Activated T-helper 1 cell treated with anti-CD3 and anti-CD28 coated beads, Interleukin-12 subunit alpha, Interleukin-12 subunit beta, Interleukin-2, Interleukin-4 antibody, amounts not matched to agents 30 ng/mL and 10 ng/mL and 1 ng/mL, durations not matched to agents 14 hours and 24 hours and 36 hours (primary cell): ENCODE measurements around the gene PCDH19. TPM values are rescaled to one million over a fixed set of nuclear protein-coding genes. Genes with fewer than 3 reads are reported as not detected.

ENCODE experiments used
- DNase-seq: peaks from one replicate; pipeline ENCODE4 v3.0.0; 2021; ENCODE audit warnings: low spot score
- H3K27ac Mint-ChIP-seq: one replicate; pipeline ENCODE4 v1.8.0; 2021; ENCODE audit warnings: mild to moderate bottlenecking, mixed read lengths
- H3K27me3 Mint-ChIP-seq: one replicate; pipeline ENCODE4 v1.8.0; 2022; ENCODE audit warnings: mild to moderate bottlenecking, moderate library complexity, mixed read lengths; ENCODE audit not compliant: insufficient read depth
- H3K36me3 Mint-ChIP-seq: one replicate; pipeline ENCODE4 v1.8.0; 2021; ENCODE audit warnings: low read depth, mixed read lengths
- H3K4me1 Mint-ChIP-seq: one replicate; pipeline ENCODE4 v1.8.0; 2021; ENCODE audit warnings: low read depth, mixed read lengths
- H3K4me3 Mint-ChIP-seq: one replicate; pipeline ENCODE4 v1.8.0; 2021; ENCODE audit warnings: mild to moderate bottlenecking, moderate library complexity, mixed read lengths
- H3K9me3 Mint-ChIP-seq: one replicate; pipeline ENCODE4 v1.8.0; 2021; ENCODE audit warnings: mixed read lengths
- intact Hi-C: fragments of 100-400 bp; cut with micrococcal nuclease; formaldehyde crosslinking; loops from one replicate; pipeline ENCODE4 v1.15.1; 2024
- total RNA-seq: library from RNA; stranded (reverse); gene quantifications from 2 replicates; pipeline ENCODE4 v1.2.3, GENCODE V29; 2022

The PCDH19 gene
- total RNA-seq, 1 donor from 2014 or later: 0.03 TPM

- no peaks in the 10 kb centered on the region for H3K27me3 Mint-ChIP-seq
- H3K4me3 Mint-ChIP-seq: no peak overlapping the region
- H3K27ac Mint-ChIP-seq: no peak overlapping the region
- no peak for DNase-seq
- no peaks in the 10 kb centered on the region for H3K4me1 Mint-ChIP-seq
- H3K9me3 Mint-ChIP-seq: no peaks in the 10 kb centered on the region
- intact Hi-C loops: no loop called here
- H3K36me3 Mint-ChIP-seq: no peaks in the 10 kb centered on the region
Observed at GRCh38 chrX:100247826-100248225, 162.2 kb downstream of the PCDH19 start.

GRCh38 chrX:100244681-100245080 is 165.4 kb downstream of the PCDH19 start:
- Mint-ChIP-seq H3K4me1 (no peaks in the 10 kb centered on the region), H3K9me3 (no peaks in the 10 kb centered on the region), H3K27ac (no peak overlapping the region), H3K36me3 (no peaks in the 10 kb centered on the region), H3K27me3 (no peaks in the 10 kb centered on the region), H3K4me3 (no peak overlapping the region)
- intact Hi-C loops: no loop called here
- no peak for DNase-seq

Other genes starting within 250 kb of the PCDH19 start
- not detected in 2 replicates for gene TNMD, start 174.7 kb upstream of the PCDH19 start, total RNA-seq
- gene TSPAN6, start 226.5 kb upstream of the PCDH19 start, total RNA-seq: not detected in 2 replicates
- not detected in 2 replicates for gene SRPX2, start 233.9 kb upstream of the PCDH19 start, total RNA-seq